ENCODE data around the gene HSPA12A.
"Not testable (repeated sequence)": the region's sequence is repeated elsewhere in the genome, so short reads cannot be mapped to it uniquely, and the experiment has no call there.

The HSPA12A gene

GRCh38 chr10:116720668-116721546 is 21.5 kb downstream of the HSPA12A start:
- H3K36me3 Mint-ChIP-seq (ENCODE audit: low read depth): no peaks in the 10 kb centered on the region
- H3K27me3 Mint-ChIP-seq: peaks cover 93% of the 10 kb centered on the region
- no peak for DNase-seq
- no peak overlapping the region for H3K4me3 Mint-ChIP-seq
- H3K4me1 Mint-ChIP-seq (ENCODE audit: low read depth): peaks cover 34% of the 10 kb centered on the region
- H3K27ac Mint-ChIP-seq: no peak overlapping the region
- H3K9me3 Mint-ChIP-seq: no peaks in the 10 kb centered on the region

- H3K27me3 Mint-ChIP-seq: peaks cover 93% of the 10 kb centered on the region
- no peak for DNase-seq
- H3K27ac Mint-ChIP-seq: no peak overlapping the region
- H3K36me3 Mint-ChIP-seq (ENCODE audit: low read depth): no peaks in the 10 kb centered on the region
- peaks cover 29% of the 10 kb centered on the region for H3K4me1 Mint-ChIP-seq (ENCODE audit: low read depth)
- no peaks in the 10 kb centered on the region for H3K9me3 Mint-ChIP-seq
- no peak overlapping the region for H3K4me3 Mint-ChIP-seq
Observed at GRCh38 chr10:116720241-116720643, 22.1 kb downstream of the HSPA12A start.

DNA sequence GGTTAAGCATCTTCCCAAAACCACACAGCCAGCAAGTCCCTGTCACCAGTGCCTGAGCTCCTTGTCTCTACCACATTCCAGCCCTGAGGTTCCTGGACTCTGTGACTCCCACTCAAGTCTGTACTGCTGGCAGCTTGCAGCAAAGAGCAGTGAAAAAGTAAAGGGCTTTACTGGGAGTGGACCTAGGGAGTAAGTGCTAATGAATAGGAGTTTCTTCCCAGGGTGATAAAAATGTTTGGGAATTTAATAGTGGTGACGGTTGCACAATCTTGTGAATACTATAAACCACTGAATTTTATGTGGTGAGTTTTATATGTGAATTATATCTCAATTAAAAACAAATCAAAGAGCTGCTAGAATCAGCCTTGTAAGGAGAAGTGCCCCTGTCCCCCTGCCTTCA is 22.6 kb downstream of the HSPA12A start:
- H3K27me3 Mint-ChIP-seq: peaks cover 93% of the 10 kb centered on the region
- H3K27ac Mint-ChIP-seq: no peak overlapping the region
- H3K4me1 Mint-ChIP-seq (ENCODE audit: low read depth): peaks cover 24% of the 10 kb centered on the region
- no peak for DNase-seq
- H3K36me3 Mint-ChIP-seq (ENCODE audit: low read depth): no peaks in the 10 kb centered on the region
- no peak overlapping the region for H3K4me3 Mint-ChIP-seq
- H3K9me3 Mint-ChIP-seq: no peaks in the 10 kb centered on the region

- Mint-ChIP-seq H3K4me3 (no peak overlapping the region), H3K27ac (no peak overlapping the region), H3K9me3 (no peaks in the 10 kb centered on the region)
Observed at GRCh38 chr10:116718058-116718457, 24.3 kb downstream of the HSPA12A start.

GRCh38 chr10:116716381-116716780 is 26.0 kb downstream of the HSPA12A start:
- Mint-ChIP-seq H3K36me3 (ENCODE audit: low read depth) (no peaks in the 10 kb centered on the region), H3K4me1 (ENCODE audit: low read depth) (no peaks in the 10 kb centered on the region), H3K27ac (no peak overlapping the region), H3K27me3 (peaks cover 80% of the 10 kb centered on the region), H3K9me3 (no peaks in the 10 kb centered on the region), H3K4me3 (no peak overlapping the region)
- no peak for DNase-seq

More at GRCh38 chr10:116718058-116718457, 24.3 kb downstream of the HSPA12A start:
- H3K27me3 Mint-ChIP-seq: peaks cover 93% of the 10 kb centered on the region
- H3K36me3 Mint-ChIP-seq (ENCODE audit: low read depth): no peaks in the 10 kb centered on the region
- peaks cover 8% of the 10 kb centered on the region for H3K4me1 Mint-ChIP-seq (ENCODE audit: low read depth)
- no peak for DNase-seq

GRCh38 chr10:116715839-116716377 is 26.5 kb downstream of the HSPA12A start:
- H3K36me3 Mint-ChIP-seq (ENCODE audit: low read depth): no peaks in the 10 kb centered on the region
- H3K27ac Mint-ChIP-seq: no peak overlapping the region
- H3K4me3 Mint-ChIP-seq: no peak overlapping the region
- H3K27me3 Mint-ChIP-seq: peaks cover 80% of the 10 kb centered on the region
- H3K4me1 Mint-ChIP-seq (ENCODE audit: low read depth): no peaks in the 10 kb centered on the region
- H3K9me3 Mint-ChIP-seq: no peaks in the 10 kb centered on the region
- DNase-seq: no peak

DNA sequence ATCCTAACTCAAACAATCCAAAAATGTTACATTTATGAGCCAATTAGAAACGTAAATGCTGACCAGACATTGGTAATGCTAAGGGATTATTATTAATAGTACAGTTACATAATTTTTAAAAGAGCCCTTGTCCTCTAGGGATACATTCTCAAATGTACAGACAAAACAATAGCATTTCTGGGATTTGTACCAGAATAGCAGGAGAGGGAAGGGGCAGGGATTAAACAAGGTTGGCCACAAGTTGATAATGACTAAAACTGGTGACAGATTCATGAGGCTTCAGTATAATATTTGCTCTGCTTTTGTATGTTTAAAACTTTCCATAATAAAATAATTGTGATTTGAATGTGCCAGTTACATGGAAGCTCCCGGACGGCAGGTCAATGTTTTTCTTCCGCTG is 27.0 kb downstream of the HSPA12A start:
- DNase-seq: no peak
- Mint-ChIP-seq H3K27me3 (peaks cover 75% of the 10 kb centered on the region), H3K9me3 (no peaks in the 10 kb centered on the region), H3K36me3 (ENCODE audit: low read depth) (no peaks in the 10 kb centered on the region), H3K4me1 (ENCODE audit: low read depth) (no peaks in the 10 kb centered on the region), H3K27ac (no peak overlapping the region), H3K4me3 (no peak overlapping the region)

GRCh38 chr10:116713846-116714245 is 28.5 kb downstream of the HSPA12A start:
- Mint-ChIP-seq H3K27ac (no peak overlapping the region), H3K9me3 (no peaks in the 10 kb centered on the region), H3K4me3 (no peak overlapping the region), H3K27me3 (peaks cover 62% of the 10 kb centered on the region), H3K4me1 (ENCODE audit: low read depth) (no peaks in the 10 kb centered on the region), H3K36me3 (ENCODE audit: low read depth) (no peaks in the 10 kb centered on the region)
- DNase-seq: no peak

- Mint-ChIP-seq H3K9me3 (no peaks in the 10 kb centered on the region), H3K27me3 (peaks cover 54% of the 10 kb centered on the region), H3K36me3 (ENCODE audit: low read depth) (no peaks in the 10 kb centered on the region), H3K27ac (no peak overlapping the region), H3K4me1 (ENCODE audit: low read depth) (no peaks in the 10 kb centered on the region), H3K4me3 (no peak overlapping the region)
- DNase-seq: no peak
Observed at GRCh38 chr10:116712989-116713543, 29.3 kb downstream of the HSPA12A start.

DNA sequence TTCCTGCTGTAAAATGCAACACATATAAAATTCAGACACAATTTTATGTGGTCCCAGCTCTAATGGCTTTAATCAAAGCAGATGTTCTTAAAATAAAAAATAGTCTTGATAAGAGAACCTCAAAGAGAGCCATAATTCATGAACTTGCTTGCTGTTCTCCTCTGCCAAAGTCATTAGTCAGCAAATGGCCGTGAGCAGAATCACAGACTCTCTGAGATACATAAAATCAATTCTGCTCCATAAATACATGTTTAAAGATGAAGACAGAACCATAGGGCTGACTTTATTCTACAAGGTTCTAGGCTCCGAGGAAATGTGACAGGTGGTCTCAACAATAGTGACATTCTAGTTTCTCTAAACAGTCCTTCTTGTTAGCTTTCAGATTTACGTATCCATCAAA is 29.8 kb downstream of the HSPA12A start:
- H3K4me3 Mint-ChIP-seq: no peak overlapping the region
- H3K4me1 Mint-ChIP-seq (ENCODE audit: low read depth): no peaks in the 10 kb centered on the region
- no peak for DNase-seq
- H3K9me3 Mint-ChIP-seq: no peaks in the 10 kb centered on the region
- H3K36me3 Mint-ChIP-seq (ENCODE audit: low read depth): no peaks in the 10 kb centered on the region
- peaks cover 50% of the 10 kb centered on the region for H3K27me3 Mint-ChIP-seq
- H3K27ac Mint-ChIP-seq: no peak overlapping the region

DNA sequence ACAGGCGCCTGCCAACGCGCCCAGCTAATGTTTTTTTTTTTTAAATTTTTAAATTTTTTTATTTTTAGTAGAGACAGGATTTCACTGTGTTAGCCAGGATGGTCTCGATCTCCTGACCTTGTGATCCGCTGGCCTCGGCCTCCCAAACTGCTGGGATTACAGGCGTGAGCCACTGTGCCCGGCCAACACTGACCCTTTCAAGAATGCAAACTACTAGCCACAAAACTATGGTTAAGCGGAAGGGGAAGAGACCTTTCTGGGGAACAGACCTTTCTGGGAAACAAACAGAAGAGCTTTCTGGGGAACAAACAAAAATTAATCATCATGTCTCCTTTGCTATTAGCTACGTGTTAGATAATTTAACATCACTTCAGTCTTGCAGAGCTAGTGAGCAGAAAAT is 30.6 kb downstream of the HSPA12A start:
- H3K9me3 Mint-ChIP-seq: not testable (repeated sequence)

GRCh38 chr10:116710076-116710475 is 32.3 kb downstream of the HSPA12A start:
- no peak for DNase-seq
- Mint-ChIP-seq H3K27ac (no peak overlapping the region), H3K4me1 (ENCODE audit: low read depth) (no peaks in the 10 kb centered on the region), H3K4me3 (no peak overlapping the region), H3K27me3 (peaks cover 44% of the 10 kb centered on the region), H3K36me3 (ENCODE audit: low read depth) (no peaks in the 10 kb centered on the region), H3K9me3 (no peaks in the 10 kb centered on the region)

More for the DNA sequence above, 30.6 kb downstream of the HSPA12A start:
- not testable (repeated sequence) for H3K36me3 Mint-ChIP-seq (ENCODE audit: low read depth); H3K27ac Mint-ChIP-seq; H3K4me1 Mint-ChIP-seq (ENCODE audit: low read depth); H3K4me3 Mint-ChIP-seq; DNase-seq
- peaks cover 50% of the 10 kb centered on the region for H3K27me3 Mint-ChIP-seq

DNA sequence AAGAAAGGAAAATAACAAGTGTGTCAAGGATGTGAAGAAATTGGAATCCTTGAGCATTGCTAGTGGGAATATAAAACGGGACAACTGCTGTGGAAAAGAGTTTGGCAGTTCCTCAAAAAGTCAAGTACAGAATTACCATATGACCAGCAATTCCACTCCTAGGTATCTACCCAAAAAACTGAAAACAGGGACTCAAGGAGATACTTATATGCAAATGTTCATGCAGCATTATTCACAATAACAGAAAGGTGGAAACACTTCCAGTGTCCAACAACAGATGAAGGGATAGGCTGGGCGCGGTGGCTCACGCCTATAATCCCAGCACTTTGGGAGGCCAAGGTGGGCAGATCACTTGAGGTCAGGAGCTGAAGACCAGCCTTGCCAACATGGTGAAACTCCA is 33.5 kb downstream of the HSPA12A start:
- Mint-ChIP-seq H3K4me1 (ENCODE audit: low read depth) (no peaks in the 10 kb centered on the region), H3K9me3 (no peaks in the 10 kb centered on the region)

DNA sequence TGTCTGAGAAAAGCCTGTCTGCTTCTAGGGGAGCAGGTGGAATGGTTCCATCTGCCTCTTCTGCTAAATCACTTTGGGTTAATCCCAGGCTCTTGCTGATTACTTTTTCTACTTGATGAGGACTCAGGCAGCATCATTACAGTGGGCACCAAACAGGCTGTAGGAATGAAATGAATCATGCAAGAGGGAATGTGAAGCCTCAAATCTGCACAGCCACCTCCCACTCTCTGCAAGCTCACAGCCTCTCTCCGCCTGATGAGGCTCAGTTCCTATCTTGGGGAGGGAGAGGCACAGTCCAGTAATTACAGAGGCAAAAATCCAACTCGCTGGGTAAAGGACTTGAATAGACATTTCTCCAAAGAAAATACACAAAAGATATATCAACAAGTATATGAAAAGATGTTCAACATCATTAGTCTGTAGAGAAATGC is 34.0 kb downstream of the HSPA12A start:
- no peak overlapping the region for H3K27ac Mint-ChIP-seq
- peaks cover 39% of the 10 kb centered on the region for H3K27me3 Mint-ChIP-seq
- H3K9me3 Mint-ChIP-seq: no peaks in the 10 kb centered on the region
- no peak for DNase-seq
- H3K4me3 Mint-ChIP-seq: no peak overlapping the region
- no peaks in the 10 kb centered on the region for H3K36me3 Mint-ChIP-seq (ENCODE audit: low read depth)
- H3K4me1 Mint-ChIP-seq (ENCODE audit: low read depth): no peaks in the 10 kb centered on the region

More for the DNA sequence above, 33.5 kb downstream of the HSPA12A start:
- Mint-ChIP-seq H3K4me3 (no peak overlapping the region), H3K36me3 (ENCODE audit: low read depth) (no peaks in the 10 kb centered on the region), H3K27ac (no peak overlapping the region), H3K27me3 (peaks cover 39% of the 10 kb centered on the region)
- DNase-seq: no peak

DNA sequence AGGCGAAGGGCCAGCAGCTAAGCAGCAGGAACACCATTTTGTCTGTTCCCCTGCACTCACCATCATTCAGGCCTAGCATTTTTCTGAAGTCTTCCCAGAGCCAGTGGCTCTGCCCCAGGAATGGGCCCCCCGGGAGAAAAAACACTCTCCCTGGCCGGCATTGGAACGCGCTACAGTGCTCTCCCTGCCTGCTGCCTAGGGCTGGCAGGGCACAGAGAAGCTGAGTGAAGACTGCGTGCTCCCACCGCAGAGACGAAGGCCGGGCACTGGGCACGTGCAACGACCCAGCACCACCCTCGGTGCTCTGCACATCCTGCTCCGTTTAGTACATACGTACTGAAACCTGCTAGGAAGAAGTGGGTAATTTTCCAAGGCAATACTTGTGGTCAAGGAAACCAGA is 34.4 kb downstream of the HSPA12A start:
- H3K27me3 Mint-ChIP-seq: peaks cover 43% of the 10 kb centered on the region
- H3K9me3 Mint-ChIP-seq: no peaks in the 10 kb centered on the region

More for the DNA sequence above, 34.4 kb downstream of the HSPA12A start:
- Mint-ChIP-seq H3K4me1 (ENCODE audit: low read depth) (no peaks in the 10 kb centered on the region), H3K36me3 (ENCODE audit: low read depth) (no peaks in the 10 kb centered on the region), H3K27ac (no peak overlapping the region), H3K4me3 (no peak overlapping the region)
- DNase-seq: no peak

Data from activated T-cell treated with anti-CD3 and anti-CD28 coated beads, Interleukin-2, amount 50 U/mL, for 24 hours (primary cell).